Activated CD4-positive, alpha-beta T cell treated with anti-CD3 and anti-CD28 coated beads, Interleukin-2, amount 50 U/mL, for 48 hours (primary cell): ENCODE results near the gene MT4.

Source experiments
- DNase-seq, 2 experiments: peaks; one replicate each; pipeline ENCODE4 v3.0.0-alpha.2; 2020

Gene MT4

DNA sequence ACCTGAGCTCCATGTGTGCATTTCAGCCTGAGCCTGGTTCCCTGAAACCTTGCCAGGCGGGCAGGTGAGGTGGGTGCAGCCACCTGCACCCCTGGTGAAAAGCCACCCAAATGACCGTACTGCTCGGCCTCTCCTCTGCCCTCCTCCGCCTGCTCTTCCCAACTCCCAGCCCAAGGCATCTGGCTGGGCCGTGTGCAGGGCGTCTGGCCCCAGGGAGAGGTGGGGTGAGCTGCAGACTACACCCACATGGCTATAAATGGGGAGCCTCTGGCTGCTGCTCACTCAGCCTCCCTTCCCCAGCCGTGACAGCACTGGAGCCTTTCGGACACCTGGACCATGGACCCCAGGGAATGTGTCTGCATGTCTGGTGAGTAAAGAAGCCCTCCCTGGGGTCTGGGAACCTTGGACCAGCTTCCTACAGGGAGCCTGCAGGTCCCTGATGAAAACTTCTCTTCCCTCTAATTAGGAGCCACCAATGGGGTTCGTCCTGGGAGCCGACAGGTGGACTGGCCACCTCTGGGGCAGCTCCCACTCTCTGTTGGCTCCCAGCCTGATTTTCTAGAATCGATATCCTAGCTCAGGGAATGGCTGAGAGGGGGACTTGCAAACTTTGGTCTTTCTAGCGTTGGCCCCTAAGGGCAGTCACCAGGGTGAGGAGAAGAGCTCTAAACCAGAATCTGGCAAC is at the start of gene MT4:
Gene MT4 (plus strand): TSS at position 281 of the 685 bp plus-strand sequence. CDS start 56 bp downstream, at position 337.
- no peak for DNase-seq

GRCh38 chr16:56515665-56516064 is 49.2 kb upstream of the MT4 start:
- no peak for DNase-seq

- DNase-seq = no peak
These were observed 47.7 kb upstream of the MT4 start for GRCh38 chr16:56517206-56517605.

- no peak for DNase-seq
These were observed 46.4 kb upstream of the MT4 start for GRCh38 chr16:56518425-56518824.

- peak; percentile 91 to 93 for DNase-seq
These were observed 45.2 kb upstream of the MT4 start, which contains the start of gene BBS2 for GRCh38 chr16:56519459-56520250. TSS of gene BBS2 (minus strand) at chr16:56520024. CDS start at chr16:56519862, 162 bp downstream.

GRCh38 chr16:56520251-56520577 is 44.7 kb upstream of the MT4 start:
- DNase-seq = no peak

GRCh38 chr16:56525236-56525635 is 39.6 kb upstream of the MT4 start:
- DNase-seq = no peak

GRCh38 chr16:56530872-56531271 is 34.0 kb upstream of the MT4 start:
- DNase-seq = no peak

DNA sequence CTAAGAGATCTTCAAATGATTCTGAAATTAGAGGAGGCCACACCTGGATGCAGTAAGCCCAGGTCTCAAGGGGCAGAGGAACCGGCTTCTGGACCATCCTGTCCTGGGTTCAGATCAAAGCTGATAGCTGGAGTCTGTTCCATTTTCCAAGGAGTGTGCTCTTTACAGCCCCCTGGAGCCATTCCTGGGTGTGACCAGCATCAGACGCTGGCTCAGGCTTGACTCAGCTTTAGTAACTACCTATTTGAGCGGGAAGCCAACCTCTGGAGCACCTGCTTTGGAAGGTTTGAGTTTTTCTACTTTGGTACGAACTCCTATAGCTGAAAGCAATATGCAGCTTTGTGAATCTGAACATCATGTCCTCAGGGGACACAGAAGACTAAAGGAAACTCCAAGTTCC is 32.2 kb upstream of the MT4 start:
- DNase-seq = no peak

GRCh38 chr16:56534847-56535383 is 30.0 kb upstream of the MT4 start:
- DNase-seq = no peak

DNA sequence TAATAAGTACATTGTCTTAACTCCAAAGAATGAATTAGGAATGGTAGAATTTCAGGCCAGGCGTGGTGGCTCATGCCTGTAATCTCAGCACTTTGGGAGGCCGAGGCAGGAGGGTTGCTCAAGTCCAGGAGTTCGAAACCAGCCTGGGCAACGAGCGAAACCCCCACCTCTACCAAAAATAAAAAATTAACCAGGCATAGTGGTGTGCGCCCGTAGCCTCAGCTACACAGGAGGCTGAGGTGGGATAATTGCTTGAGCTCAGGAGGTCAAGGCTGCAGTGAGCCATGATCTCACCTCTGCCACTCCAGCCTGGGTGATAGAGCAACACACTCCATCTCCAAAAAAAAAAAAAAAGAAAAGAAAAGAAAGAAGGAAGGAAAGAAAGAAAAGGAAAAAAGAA is 26.5 kb upstream of the MT4 start:
- no peak for DNase-seq

DNA sequence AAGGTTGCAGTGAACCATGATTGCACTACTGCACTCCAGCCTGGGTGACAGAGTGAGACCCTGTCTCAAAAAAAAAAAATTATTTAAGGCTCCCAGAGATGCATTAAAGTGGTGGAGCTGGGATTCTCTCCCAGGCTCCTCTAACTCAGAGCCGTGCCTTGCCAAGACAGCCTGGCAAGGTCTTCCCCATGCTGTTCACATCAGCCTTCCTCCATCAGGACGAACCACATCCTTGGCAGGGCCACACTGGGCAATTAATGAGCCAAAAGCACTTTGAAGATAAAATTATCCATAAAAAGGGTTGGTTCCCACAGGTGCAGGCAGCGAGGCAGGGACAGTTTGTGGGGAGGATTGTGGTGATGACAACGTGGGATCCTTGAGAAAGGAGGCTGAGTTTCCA is 25.2 kb upstream of the MT4 start:
- no peak for DNase-seq

- DNase-seq = no peak
These were observed 22.8 kb upstream of the MT4 start for GRCh38 chr16:56542039-56542438.

- DNase-seq = no peak
These were observed 17.5 kb upstream of the MT4 start for GRCh38 chr16:56547120-56547948.

DNA sequence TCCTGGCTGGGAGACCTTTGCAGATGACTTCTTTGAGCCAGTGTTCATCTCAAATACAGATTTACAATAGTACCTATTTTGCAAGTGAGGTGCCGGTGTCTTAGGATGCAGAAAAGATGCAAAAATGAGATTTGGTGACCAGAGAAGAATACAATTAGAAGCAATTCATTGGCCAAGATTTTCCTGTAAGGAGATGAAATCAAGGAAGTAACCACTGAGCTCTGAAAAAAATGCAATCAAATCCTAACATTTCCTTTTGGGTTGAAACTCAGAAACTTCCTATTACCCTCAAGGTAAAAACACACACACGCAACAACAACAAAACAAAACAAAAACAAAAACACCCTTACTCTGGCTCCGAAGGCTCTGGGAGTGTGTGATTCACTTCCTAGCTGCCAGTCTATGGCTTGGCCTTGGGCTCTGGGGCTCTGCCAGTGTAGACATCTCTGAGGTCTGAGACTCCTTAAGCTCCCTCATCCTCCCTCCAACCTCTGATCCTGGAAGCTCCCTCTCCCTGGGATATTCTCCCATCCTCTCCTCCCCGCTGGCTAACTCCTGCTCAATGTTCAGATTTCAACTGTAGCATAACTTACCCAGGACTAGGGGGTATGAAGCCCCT is 16.8 kb upstream of the MT4 start:
- DNase-seq = no peak

DNA sequence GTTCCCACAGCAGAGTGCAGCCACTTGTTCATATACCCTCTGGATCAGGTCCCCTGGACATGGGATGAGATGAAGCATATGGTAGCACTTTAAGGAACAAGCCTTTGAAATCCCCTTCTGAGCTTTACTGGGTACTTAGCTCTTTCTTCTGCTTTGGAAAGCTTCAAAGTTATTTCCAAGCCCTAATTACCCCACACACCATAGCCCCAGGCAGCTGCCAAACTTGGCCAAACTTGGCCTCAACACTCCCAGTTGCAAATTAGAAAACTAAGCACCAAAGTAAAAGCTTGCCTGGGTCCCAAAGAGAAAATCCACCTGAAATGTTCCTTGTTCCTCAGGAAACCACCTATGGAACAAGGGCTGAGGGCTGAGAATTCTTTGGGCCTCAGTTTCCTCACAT is 15.7 kb upstream of the MT4 start:
- DNase-seq = no peak

GRCh38 chr16:56549744-56550385 is 15.0 kb upstream of the MT4 start:
- peak in 1 of 2 experiments; percentile 10 for DNase-seq

DNA sequence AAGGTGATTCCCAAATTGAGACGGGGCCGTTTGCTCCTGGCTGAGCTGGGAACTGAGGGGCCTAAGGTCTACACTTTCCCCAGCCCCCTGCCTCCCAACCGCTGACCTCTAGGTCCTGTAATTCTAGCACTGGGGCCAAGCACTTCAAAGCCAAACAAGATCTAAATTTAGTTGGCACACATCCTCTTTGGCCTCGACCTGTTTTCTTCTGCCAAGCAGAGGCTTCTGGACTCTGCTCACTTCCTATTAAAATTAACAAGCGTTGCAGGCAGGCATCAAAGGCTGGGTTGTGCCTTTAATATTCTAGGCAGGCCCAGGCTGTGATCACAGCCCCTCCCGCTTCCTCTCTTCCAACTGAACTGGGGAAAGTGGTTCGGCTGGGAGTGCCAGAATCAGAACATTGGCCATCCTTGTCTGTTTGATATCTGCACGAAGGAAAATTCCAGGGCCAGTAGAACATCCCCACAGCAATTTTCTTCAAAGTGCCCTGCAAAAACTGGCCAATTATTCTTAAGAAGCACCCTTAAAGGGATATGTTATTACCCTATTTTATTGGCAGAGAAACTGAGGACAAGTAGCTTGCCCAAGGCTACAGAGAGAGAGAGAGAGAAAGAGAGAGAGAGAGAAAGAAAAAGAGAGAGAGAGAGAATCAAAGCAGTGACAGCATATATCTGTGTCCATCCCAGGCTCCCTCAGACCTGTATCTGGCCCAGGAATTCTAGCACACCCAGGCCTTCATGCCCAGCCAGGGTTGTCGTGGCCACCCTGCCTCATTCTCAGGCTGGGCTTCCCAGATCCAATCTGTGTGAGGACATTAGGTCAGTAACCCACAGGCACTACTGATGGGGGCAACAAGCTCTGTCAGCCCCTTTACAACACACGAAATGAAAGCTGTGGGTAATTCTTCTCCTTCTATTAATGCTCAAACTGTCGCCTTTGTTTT is 12.8 kb upstream of the MT4 start:
- DNase-seq = no peak

- DNase-seq = no peak
These were observed 10.4 kb upstream of the MT4 start for GRCh38 chr16:56554441-56554840.

DNA sequence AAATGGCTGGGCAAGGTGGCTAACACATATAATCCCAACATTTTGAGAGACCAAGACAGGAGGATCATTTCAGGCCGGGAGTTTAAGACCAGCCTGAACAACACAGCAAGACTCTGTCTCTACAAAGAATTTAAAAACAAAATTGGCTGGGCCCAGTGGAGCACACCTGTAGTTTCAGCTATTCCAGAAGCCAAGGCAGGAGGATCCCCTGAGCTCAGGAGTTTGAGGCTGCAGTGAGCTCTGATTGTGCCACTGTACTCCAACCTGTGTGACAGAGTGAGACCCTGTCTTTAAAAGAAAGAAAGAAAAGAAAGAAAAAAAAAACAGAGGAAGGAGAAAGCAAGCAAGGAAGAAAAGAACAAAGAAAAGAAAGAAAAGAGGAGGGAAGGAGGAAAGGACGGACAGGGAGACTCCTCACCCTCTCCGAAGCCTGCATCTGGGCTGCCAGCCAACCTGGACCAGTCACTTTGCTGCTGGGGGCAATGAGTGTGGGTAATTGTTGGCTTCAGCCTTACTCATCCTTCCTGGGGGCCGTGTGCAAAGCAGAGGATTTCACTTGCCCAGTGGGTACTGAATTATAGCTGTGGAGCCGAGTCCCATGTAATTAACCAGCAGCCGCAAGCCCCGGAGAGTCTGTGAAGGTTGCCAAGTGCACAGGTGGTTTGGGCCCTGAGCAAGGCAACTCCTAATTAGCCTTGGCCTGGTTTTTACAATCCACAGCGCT is 6.7 kb upstream of the MT4 start:
- DNase-seq = no peak
